ENCODE results near the gene DYNLRB2. TPM values are rescaled to one million over a fixed set of nuclear protein-coding genes. Genes with fewer than 3 reads are reported as not detected.

Gene DYNLRB2
- total RNA-seq, result not detected in 2 replicates

GRCh38 chr16:80540516-80541305 is at the start of gene DYNLRB2:
Gene DYNLRB2, plus strand, starts transcription at chr16:80540993. Its CDS starts 84 bp downstream, at chr16:80541077.

Data from vein endothelial cell (primary cell).